ENCODE data around the gene PHF2. TPM values are rescaled to one million over a fixed set of nuclear protein-coding genes. Genes with fewer than 3 reads are reported as not detected.

PHF2 gene
- 11.6 to 18.5 TPM (median 17.0 TPM) in 5 replicates for total RNA-seq (2022; extraction: Qiagen RNA extraction; ENCODE audit: low read depth)

GRCh38 chr9:93576258-93577077 lies at the start of gene PHF2:
Gene PHF2 (plus strand): TSS chr9:93576584. CDS start chr9:93576774, 190 bp downstream.

Other genes with a start within 250 kb of the PHF2 start
- gene FAM120A, start 124.9 kb upstream of the PHF2 start, total RNA-seq (2022; extraction: Qiagen RNA extraction; ENCODE audit: low read depth), result 72.2 to 79.9 TPM (median 76.1 TPM) in 5 replicates
- 43.7 to 51.7 TPM (median 48.4 TPM) in 5 replicates for gene FAM120AOS, start 123.0 kb upstream of the PHF2 start, total RNA-seq (2022; extraction: Qiagen RNA extraction; ENCODE audit: low read depth)